GM19025 (cell line): ENCODE measurements around the gene CYP8B1.

Source experiments
- ATAC-seq: cut with Tn5 transposase; IDR thresholded peaks from one replicate; pipeline ENCODE4 v1.9.1; 2021; ENCODE audit warnings: mild to moderate bottlenecking, low read depth, moderate library complexity; ENCODE audit not compliant: unreplicated experiment

Gene CYP8B1

GRCh38 chr3:42875325-42876151 is at the start of gene CYP8B1:
CYP8B1 (minus strand) TSS chr3:42875879; CDS start chr3:42875816, 63 bp downstream.
- ATAC-seq: no peak

GRCh38 chr3:42923606-42924005 is 47.9 kb upstream of the CYP8B1 start:
- ATAC-seq: no peak

- ATAC-seq: no peak
Measured at GRCh38 chr3:42914771-42915515, 39.3 kb upstream of the CYP8B1 start.

GRCh38 chr3:42911551-42911950 is 35.9 kb upstream of the CYP8B1 start:
- ATAC-seq: no peak

GRCh38 chr3:42908675-42909074 is 33.0 kb upstream of the CYP8B1 start:
- ATAC-seq: no peak

- no peak for ATAC-seq
Measured at GRCh38 chr3:42906848-42907183, 31.1 kb upstream of the CYP8B1 start.

- ATAC-seq: no peak
Measured at GRCh38 chr3:42906070-42906847, 30.6 kb upstream of the CYP8B1 start, which contains the start of gene ZNF662. ZNF662 (plus strand) TSS chr3:42906142; CDS start chr3:42908115, 1,973 bp downstream.

GRCh38 chr3:42905740-42906069 is 30.0 kb upstream of the CYP8B1 start:
- ATAC-seq: no peak

GRCh38 chr3:42904076-42904475 is 28.4 kb upstream of the CYP8B1 start:
- ATAC-seq: no peak

GRCh38 chr3:42902257-42902656 is 26.6 kb upstream of the CYP8B1 start:
- ATAC-seq: no peak

GRCh38 chr3:42901073-42901415 is 25.4 kb upstream of the CYP8B1 start:
- no peak for ATAC-seq

GRCh38 chr3:42900226-42901072 is 24.8 kb upstream of the CYP8B1 start:
- ATAC-seq: no peak

GRCh38 chr3:42898896-42899675 is 23.4 kb upstream of the CYP8B1 start:
- no peak for ATAC-seq

- ATAC-seq: no peak
Measured at GRCh38 chr3:42895580-42895868, 19.8 kb upstream of the CYP8B1 start.

GRCh38 chr3:42894698-42895579 is 19.3 kb upstream of the CYP8B1 start:
- ATAC-seq: no peak

GRCh38 chr3:42892807-42893206 is 17.1 kb upstream of the CYP8B1 start:
- no peak for ATAC-seq

- no peak for ATAC-seq
Measured at GRCh38 chr3:42892169-42892568, 16.5 kb upstream of the CYP8B1 start.

- ATAC-seq: no peak
Measured at GRCh38 chr3:42891042-42891441, 15.4 kb upstream of the CYP8B1 start.

GRCh38 chr3:42887084-42887483 is 11.4 kb upstream of the CYP8B1 start:
- no peak for ATAC-seq
